CD4-positive, alpha-beta T cell treated with Interleukin-17A for 1 hour (primary cell): ENCODE data around the gene CA10.

Source experiments
- DNase-seq: peaks from one replicate; pipeline ENCODE4 v3.0.0-alpha.2; 2020

The CA10 gene

GRCh38 chr17:51668963-51669246, 489.6 kb downstream of the CA10 start:
- DNase-seq: no peak

- no peak for DNase-seq
These were observed 490.2 kb downstream of the CA10 start for GRCh38 chr17:51668155-51668962.

GRCh38 chr17:51667706-51668083, 490.8 kb downstream of the CA10 start:
- no peak for DNase-seq

- DNase-seq: no peak
These were observed 491.4 kb downstream of the CA10 start for GRCh38 chr17:51666971-51667705.

- DNase-seq: no peak
These were observed 496.1 kb downstream of the CA10 start for GRCh38 chr17:51662204-51663056.

- DNase-seq: no peak
These were observed 497.1 kb downstream of the CA10 start for GRCh38 chr17:51661403-51661802.

- no peak for DNase-seq
These were observed 498.2 kb downstream of the CA10 start for GRCh38 chr17:51660266-51660665.

- DNase-seq: no peak
These were observed 501.3 kb downstream of the CA10 start for GRCh38 chr17:51657224-51657623.

- DNase-seq: no peak
These were observed 504.6 kb downstream of the CA10 start for GRCh38 chr17:51653878-51654277.

- no peak for DNase-seq
These were observed 506.0 kb downstream of the CA10 start for GRCh38 chr17:51652529-51652928.

GRCh38 chr17:51651513-51652298, 506.8 kb downstream of the CA10 start:
- no peak for DNase-seq

GRCh38 chr17:51650772-51651171, 507.7 kb downstream of the CA10 start:
- no peak for DNase-seq

- no peak for DNase-seq
These were observed 508.3 kb downstream of the CA10 start for GRCh38 chr17:51650202-51650601.

- DNase-seq: no peak
These were observed 510.7 kb downstream of the CA10 start for GRCh38 chr17:51647826-51648225.

- no peak for DNase-seq
These were observed 511.4 kb downstream of the CA10 start for GRCh38 chr17:51647067-51647466.

- DNase-seq: no peak
These were observed 512.0 kb downstream of the CA10 start for GRCh38 chr17:51646539-51646938.

- no peak for DNase-seq
These were observed 513.5 kb downstream of the CA10 start for GRCh38 chr17:51645056-51645455.

- no peak for DNase-seq
These were observed 514.6 kb downstream of the CA10 start for GRCh38 chr17:51643702-51644490.

GRCh38 chr17:51642029-51642428, 516.5 kb downstream of the CA10 start:
- no peak for DNase-seq

GRCh38 chr17:51640108-51640622, 518.3 kb downstream of the CA10 start:
- DNase-seq: peak; percentile 34

GRCh38 chr17:51638971-51639370, 519.5 kb downstream of the CA10 start:
- no peak for DNase-seq

- DNase-seq: no peak
These were observed 522.2 kb downstream of the CA10 start for GRCh38 chr17:51636291-51636690.
